ENCODE data around the gene MED15. TPM values are rescaled to one million over a fixed set of nuclear protein-coding genes. Genes with fewer than 3 reads are reported as not detected.
A peak's percentile ranks its signal among the peaks of the same experiment; 100 is the strongest.
"Not testable (repeated sequence)": the region's sequence is repeated elsewhere in the genome, so short reads cannot be mapped to it uniquely, and the experiment has no call there.

MED15 gene
- total RNA-seq, 1 donor from 2014 or later = 111 TPM

DNA sequence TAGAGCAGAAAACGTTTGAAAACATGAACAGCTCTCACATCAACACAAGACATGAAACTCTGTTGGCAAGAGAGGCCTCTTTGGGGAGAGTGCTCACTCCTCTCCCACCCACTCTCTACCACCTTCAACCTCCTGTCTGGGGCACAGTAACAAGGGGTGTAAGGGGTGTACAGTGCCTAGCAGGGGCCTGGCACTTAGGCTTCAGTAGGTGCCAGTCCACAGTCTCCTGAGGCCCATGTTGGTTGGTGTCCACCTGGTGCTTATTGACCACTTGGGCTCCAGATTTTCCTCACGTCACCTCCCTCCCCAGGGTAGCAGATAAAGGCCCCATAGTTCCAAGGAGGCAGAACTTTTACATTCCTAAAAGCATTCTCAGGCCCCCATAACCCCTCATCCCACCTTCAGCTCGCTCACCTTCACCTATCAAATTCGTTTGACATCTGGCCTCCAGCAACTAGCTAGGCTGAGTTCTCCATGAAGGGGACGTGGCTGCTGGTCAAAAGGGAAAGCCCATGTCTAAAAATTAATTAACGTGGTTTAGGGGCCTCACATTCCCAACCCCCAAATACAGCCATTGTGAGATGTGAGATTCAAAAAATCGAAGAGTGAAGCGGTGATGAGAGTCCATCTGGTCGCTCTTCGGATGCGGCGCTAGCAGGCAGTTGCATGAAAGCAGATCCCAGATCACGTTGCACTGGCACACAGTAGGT, 712 bp upstream of the MED15 start:
- Mint-ChIP-seq H3K4me3 (ENCODE audit: unreplicated experiment) (peak overlapping the region; percentile 98), H3K9me3 (ENCODE audit: low read depth) (no peaks in the 10 kb centered on the region), H3K36me3 (ENCODE audit: low read depth) (peaks cover 4% of the 10 kb centered on the region), H3K27ac (ENCODE audit: unreplicated experiment) (peak overlapping the region; percentile 99), H3K4me1 (ENCODE audit: low read depth) (peaks cover 57% of the 10 kb centered on the region), H3K27me3 (ENCODE audit: low read depth) (no peaks in the 10 kb centered on the region)
- DNase-seq (ENCODE audit: low spot score) = no peak
- TF ChIP-seq, protein P1, sequence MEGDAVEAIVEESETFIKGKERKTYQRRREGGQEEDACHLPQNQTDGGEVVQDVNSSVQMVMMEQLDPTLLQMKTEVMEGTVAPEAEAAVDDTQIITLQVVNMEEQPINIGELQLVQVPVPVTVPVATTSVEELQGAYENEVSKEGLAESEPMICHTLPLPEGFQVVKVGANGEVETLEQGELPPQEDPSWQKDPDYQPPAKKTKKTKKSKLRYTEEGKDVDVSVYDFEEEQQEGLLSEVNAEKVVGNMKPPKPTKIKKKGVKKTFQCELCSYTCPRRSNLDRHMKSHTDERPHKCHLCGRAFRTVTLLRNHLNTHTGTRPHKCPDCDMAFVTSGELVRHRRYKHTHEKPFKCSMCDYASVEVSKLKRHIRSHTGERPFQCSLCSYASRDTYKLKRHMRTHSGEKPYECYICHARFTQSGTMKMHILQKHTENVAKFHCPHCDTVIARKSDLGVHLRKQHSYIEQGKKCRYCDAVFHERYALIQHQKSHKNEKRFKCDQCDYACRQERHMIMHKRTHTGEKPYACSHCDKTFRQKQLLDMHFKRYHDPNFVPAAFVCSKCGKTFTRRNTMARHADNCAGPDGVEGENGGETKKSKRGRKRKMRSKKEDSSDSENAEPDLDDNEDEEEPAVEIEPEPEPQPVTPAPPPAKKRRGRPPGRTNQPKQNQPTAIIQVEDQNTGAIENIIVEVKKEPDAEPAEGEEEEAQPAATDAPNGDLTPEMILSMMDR (IDR thresholded peaks at IDR 0.05) = no peak

DNA sequence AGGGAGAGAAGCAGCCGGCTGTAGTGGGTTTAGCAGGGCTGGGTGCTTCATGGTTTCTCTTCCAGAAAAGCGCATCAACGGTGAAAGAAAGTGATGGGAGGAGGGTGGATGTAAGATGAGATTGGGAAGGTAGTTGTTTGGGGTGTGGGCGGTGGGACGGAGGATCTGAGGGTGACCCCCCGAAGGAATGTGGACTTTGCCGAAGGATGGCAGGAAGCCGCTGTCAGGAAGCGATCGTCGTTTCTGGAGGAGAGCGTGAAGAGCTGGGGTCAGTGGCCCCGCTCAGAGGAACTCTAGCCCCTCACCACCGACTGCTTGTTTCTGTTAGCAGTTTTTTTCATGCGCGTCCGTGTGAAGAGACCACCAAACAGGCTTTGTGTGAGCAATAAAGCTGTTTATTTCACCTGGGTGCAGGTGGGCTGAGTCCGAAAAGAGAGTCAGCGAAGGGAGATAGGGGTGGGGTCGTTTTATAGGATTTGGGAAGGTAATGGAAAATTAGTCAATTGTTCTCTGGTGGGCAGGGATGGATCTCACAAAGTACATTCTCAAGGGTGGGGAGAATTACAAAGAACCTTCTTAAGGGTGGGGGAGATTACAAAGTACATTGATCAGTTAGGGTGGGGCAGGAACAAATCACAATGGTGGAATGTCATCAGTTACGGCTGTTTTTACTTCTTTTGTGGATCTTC, 801 bp downstream of the MED15 start:
- DNase-seq (ENCODE audit: low spot score); H3K36me3 Mint-ChIP-seq (ENCODE audit: low read depth); H3K9me3 Mint-ChIP-seq (ENCODE audit: low read depth); H3K27me3 Mint-ChIP-seq (ENCODE audit: low read depth): not testable (repeated sequence)
- Mint-ChIP-seq H3K27ac (ENCODE audit: unreplicated experiment) (peak overlapping the region; percentile 99), H3K4me3 (ENCODE audit: unreplicated experiment) (peak overlapping the region; percentile 98), H3K4me1 (ENCODE audit: low read depth) (peaks cover 63% of the 10 kb centered on the region)

DNA sequence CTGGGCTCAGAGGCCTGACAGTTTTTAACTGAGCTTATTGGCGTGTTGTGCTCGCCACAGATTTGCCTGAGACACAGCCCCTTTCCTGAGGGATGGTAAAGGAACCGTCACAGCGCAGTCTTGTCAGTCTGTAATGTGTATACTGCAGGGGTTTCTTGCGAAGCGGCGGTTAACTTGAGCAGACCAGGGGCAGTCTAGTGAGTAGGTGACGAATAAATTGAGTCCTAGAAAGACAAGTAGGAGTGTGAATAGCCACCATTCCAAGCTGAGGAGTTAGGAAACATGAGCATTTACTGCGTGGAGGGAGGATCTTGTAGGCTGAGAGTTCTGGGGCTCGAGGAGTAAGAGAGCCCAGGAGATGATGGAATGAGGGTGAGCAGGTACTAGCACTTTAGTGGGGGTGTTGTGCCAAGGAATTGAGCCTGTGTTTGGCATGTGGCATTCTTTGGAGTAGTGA, 1.4 kb downstream of the MED15 start:
- no peak for DNase-seq (ENCODE audit: low spot score)
- TF ChIP-seq, protein P1 (IDR thresholded peaks at IDR 0.05) = no peak
- H3K4me1 Mint-ChIP-seq (ENCODE audit: low read depth) = peaks cover 61% of the 10 kb centered on the region
- peaks cover 5% of the 10 kb centered on the region for H3K36me3 Mint-ChIP-seq (ENCODE audit: low read depth)
- peak overlapping the region; percentile 99 for H3K27ac Mint-ChIP-seq (ENCODE audit: unreplicated experiment)
- no peaks in the 10 kb centered on the region for H3K9me3 Mint-ChIP-seq (ENCODE audit: low read depth)
- H3K4me3 Mint-ChIP-seq (ENCODE audit: unreplicated experiment) = peak overlapping the region; percentile 98
- no peaks in the 10 kb centered on the region for H3K27me3 Mint-ChIP-seq (ENCODE audit: low read depth)

DNA sequence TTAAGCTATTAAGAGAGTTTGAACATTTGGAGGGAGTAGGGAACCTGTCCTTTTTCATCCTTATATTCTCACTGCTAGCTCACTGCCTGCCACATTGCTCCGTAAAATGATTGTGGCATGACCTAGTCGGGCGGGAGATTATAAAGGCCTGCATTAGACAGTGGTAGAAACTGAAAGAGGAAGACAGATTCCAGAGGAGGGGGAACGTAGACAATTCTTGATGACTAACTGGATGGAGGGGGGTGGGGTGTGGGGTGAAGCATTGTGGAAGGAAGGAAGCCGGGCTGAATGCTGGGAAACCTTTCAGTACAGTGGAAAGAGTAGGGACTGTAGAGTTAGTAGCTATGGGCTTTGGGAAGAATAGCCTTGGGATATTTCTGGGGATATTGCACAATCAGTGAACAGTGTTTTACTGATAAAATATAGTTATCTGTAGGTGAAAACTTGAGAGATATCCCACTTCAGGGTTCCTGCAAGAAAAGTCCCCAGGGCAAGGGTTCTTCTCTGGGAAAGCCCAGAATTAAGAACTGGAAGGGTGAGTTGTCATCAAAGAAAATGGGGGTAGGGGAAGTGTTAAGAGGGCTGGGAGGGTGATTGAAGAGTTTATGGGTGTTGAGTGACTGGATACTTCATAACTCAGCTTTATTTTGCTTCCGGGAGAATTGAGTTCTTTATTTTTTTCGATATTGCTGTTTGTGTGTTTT, 2.1 kb downstream of the MED15 start:
- Mint-ChIP-seq H3K27me3 (ENCODE audit: low read depth) (no peaks in the 10 kb centered on the region), H3K27ac (ENCODE audit: unreplicated experiment) (peak overlapping the region; percentile 99), H3K4me1 (ENCODE audit: low read depth) (peaks cover 59% of the 10 kb centered on the region), H3K4me3 (ENCODE audit: unreplicated experiment) (peak overlapping the region; percentile 98), H3K9me3 (ENCODE audit: low read depth) (no peaks in the 10 kb centered on the region), H3K36me3 (ENCODE audit: low read depth) (peaks cover 6% of the 10 kb centered on the region)
- TF ChIP-seq, protein P1 (IDR thresholded peaks at IDR 0.05) = no peak
- DNase-seq (ENCODE audit: low spot score) = no peak

DNA sequence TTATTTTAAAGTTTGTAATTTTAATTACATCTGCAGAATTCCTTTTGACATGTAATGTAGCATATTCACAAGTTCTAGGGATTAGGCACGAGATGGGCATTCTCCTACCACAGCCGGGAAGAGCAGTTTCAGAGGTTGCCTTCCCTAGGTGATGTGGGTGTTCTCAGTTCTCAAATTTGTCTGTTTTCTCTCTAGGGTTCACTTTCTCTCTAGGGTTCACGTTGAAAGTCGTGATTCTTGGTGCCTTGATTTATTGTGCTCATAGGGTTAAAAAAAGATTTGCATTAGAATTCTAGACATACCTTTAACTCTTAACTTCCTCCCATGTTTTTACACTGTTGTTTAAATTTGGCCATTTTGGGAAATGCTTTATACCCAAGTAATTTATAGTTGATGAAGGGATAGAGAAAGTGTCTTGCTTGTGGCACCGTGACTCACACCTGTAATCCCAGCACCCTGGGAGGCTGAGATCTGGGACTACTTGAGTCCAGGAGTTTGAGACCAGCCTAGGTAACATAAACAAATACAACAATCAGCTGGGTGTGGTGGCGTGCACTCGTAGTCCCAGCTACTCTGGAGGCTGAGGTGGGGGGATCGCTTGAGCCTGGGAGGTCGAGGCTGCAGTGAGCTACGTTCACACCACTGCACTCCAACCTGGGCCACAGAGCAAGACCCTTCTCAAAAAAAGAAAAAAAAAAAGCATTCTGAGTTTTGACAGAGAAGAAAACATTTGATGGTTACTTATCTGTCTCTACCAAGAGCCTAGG, 3.6 kb downstream of the MED15 start:
- no peak for DNase-seq (ENCODE audit: low spot score)
- H3K27ac Mint-ChIP-seq (ENCODE audit: unreplicated experiment) = peak overlapping the region; percentile 99
- TF ChIP-seq, protein P1 (IDR thresholded peaks at IDR 0.05) = no peak
- H3K4me1 Mint-ChIP-seq (ENCODE audit: low read depth) = peaks cover 68% of the 10 kb centered on the region
- no peaks in the 10 kb centered on the region for H3K27me3 Mint-ChIP-seq (ENCODE audit: low read depth)
- H3K9me3 Mint-ChIP-seq (ENCODE audit: low read depth) = no peaks in the 10 kb centered on the region
- H3K36me3 Mint-ChIP-seq (ENCODE audit: low read depth) = peaks cover 7% of the 10 kb centered on the region
- H3K4me3 Mint-ChIP-seq (ENCODE audit: unreplicated experiment) = peak overlapping the region; percentile 98
